OCI-LY7 (cell line): Measurements from ENCODE around the gene PITPNC1.

Experiments used
- EZH2phosphoT487 ChIP-seq: fragments of 200-600 bp; sonication (generic); IDR thresholded peaks from 2 replicates; pipeline ENCODE4 v1.6.1; 2018; ENCODE audit warnings: low read depth, borderline replicate concordance, mild to moderate bottlenecking, mixed run types, antibody characterized with exemption, low read length, moderate library complexity, mixed read lengths
- TF ChIP-seq, protein P1 (sequence below): fragments of 200-600 bp; sonication (generic); conservative IDR thresholded peaks from 2 replicates; pipeline ENCODE4 v1.5.1; 2014; ENCODE audit warnings: mild to moderate bottlenecking, antibody characterized with exemption, low read length, moderate library complexity, mixed read lengths

DNA sequence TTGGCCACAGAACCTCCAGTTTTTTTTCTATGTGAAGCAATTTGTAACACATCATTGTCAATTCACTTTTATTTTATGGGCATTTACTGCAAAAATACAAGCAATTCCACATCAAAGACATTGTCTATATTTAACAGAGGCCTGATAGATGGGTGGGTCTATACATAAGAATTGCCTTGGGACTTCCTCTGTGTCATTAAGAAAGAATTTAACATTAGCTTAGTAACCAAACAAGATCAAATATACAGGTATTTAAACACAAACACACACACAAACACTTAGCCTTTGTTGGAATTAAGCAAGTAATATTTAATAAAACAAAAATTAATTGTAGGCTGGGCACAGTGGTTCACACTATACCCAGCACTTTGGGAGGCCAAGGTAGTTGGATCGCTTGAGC lies 4.3 kb upstream of the PITPNC1 start:
- TF ChIP-seq, protein P1, sequence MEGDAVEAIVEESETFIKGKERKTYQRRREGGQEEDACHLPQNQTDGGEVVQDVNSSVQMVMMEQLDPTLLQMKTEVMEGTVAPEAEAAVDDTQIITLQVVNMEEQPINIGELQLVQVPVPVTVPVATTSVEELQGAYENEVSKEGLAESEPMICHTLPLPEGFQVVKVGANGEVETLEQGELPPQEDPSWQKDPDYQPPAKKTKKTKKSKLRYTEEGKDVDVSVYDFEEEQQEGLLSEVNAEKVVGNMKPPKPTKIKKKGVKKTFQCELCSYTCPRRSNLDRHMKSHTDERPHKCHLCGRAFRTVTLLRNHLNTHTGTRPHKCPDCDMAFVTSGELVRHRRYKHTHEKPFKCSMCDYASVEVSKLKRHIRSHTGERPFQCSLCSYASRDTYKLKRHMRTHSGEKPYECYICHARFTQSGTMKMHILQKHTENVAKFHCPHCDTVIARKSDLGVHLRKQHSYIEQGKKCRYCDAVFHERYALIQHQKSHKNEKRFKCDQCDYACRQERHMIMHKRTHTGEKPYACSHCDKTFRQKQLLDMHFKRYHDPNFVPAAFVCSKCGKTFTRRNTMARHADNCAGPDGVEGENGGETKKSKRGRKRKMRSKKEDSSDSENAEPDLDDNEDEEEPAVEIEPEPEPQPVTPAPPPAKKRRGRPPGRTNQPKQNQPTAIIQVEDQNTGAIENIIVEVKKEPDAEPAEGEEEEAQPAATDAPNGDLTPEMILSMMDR = no peak
- no peak for TF ChIP-seq EZH2phosphoT487
